ENCODE data around the gene PRRC2C. TPM values are rescaled to one million over a fixed set of nuclear protein-coding genes. Genes with fewer than 3 reads are reported as not detected.

PRRC2C gene
- total and polyA plus RNA-seq, 2 of the 4 experiments (the other 2 are of a cell fraction): 54.0 to 58.3 TPM

DNA sequence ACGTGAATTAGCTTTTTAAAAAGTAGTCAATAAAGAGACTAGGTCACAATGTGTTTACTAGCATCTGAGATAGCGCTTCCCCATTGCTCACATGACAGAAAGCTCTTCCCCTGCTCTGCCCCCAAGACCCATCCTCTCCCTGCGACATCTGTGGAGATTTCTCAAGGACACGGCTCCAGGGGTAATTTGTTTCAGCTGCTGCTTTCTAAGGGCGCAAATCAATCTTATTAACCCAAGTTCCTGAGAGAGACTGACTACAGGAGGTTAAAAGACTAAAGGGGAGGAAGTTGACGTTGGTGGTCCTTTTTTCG is 136.8 kb downstream of the PRRC2C start, which contains the start of gene MYOCOS:
TSS of gene MYOCOS (plus strand) at position 92 of the 311 bp plus-strand sequence. CDS start 1,641 bp downstream, outside the sequence.
- dilution Hi-C loops (cut with HindIII; ENCODE audit: low sequenced_read_pairs, unreplicated experiment) (no loop called here), in situ Hi-C loops (cut with MboI; ENCODE audit: low sequenced_read_pairs) (no loop called here), intact Hi-C loops (cut with micrococcal nuclease) (no loop called here)
- CTCF ChIA-PET: no interaction called here
- no peak within 1 kb of the TSS for H4K5ac ChIP-seq (ENCODE audit: low read depth, low read length)
- H4K8ac ChIP-seq (ENCODE audit: low read depth in 2 of 2, low read length in 2 of 2): no peak within 1 kb of the TSS
- H3K9me1 ChIP-seq (ENCODE audit: insufficient read depth, low read length): no peaks in the 10 kb centered on the region
- no peak within 1 kb of the TSS for H3K4me3 ChIP-seq (ENCODE audit: insufficient read depth, low read depth, low read length)
- H2BK120ac ChIP-seq (ENCODE audit: low read depth, low read length): no peak within 1 kb of the TSS
- no peak within 1 kb of the TSS for H3K27ac ChIP-seq (ENCODE audit: insufficient read depth, low read length)
- no peak within 1 kb of the TSS for H3K23ac ChIP-seq (ENCODE audit: low read depth, low read length)
- no peak within 1 kb of the TSS for H3K18ac ChIP-seq (ENCODE audit: low read depth, low read length)
- H3K79me1 ChIP-seq (ENCODE audit: low read depth in 1 of 2, low read length in 2 of 2): no peaks in the 10 kb centered on the region
- no CpG with 5 or more reads among the region's 7 CpGs for WGBS, 2 experiments (ENCODE audit: extremely low coverage in 2 of 2, insufficient read length in 1 of 2)
- no peak within 1 kb of the TSS for H3K9ac ChIP-seq (ENCODE audit: low read depth, low read length)
- no TSS peak for BruUV-seq (replicated peaks)
- H3K4me1 ChIP-seq (ENCODE audit: control insufficient read depth, insufficient read depth, low read length): no peaks in the 10 kb centered on the region
- no peak for ATAC-seq (ENCODE audit: low read depth)
- TF ChIP-seq CHD1 (IDR thresholded peaks at IDR 0.05; ENCODE audit: low read depth, low read length) (no peak), RFX5 (IDR thresholded peaks at IDR 0.05; ENCODE audit: low read depth, low read length) (no peak), NFE2L2 (IDR thresholded peaks at IDR 0.05; ENCODE audit: low read depth, low read length) (no peak)
- no peak within 1 kb of the TSS for H2AK5ac ChIP-seq (ENCODE audit: low read depth, low read length)
- H3K56ac ChIP-seq (ENCODE audit: extremely low read depth, insufficient read depth, low read length): no peak within 1 kb of the TSS
- H2AFZ ChIP-seq (replicated peaks; ENCODE audit: low read length, poor library complexity): no peak within 1 kb of the TSS
- H4K20me1 ChIP-seq (ENCODE audit: insufficient read depth, low read length): no peaks in the 10 kb centered on the region
- H2BK20ac ChIP-seq (ENCODE audit: low read depth, low read length): no peak within 1 kb of the TSS
- H3K4ac ChIP-seq (ENCODE audit: low read depth, low read length): no peak within 1 kb of the TSS
- H3K14ac ChIP-seq (replicated peaks; ENCODE audit: low read depth, low read length): no peak within 1 kb of the TSS
- H3K27me3 ChIP-seq (ENCODE audit: control insufficient read depth, insufficient read depth, low read length): peaks cover 3% of the 10 kb centered on the region; the same call in 1 of the 2 replicates
- H2AK9ac ChIP-seq (replicated peaks; ENCODE audit: low read depth, low read length, poor library complexity): no peak within 1 kb of the TSS
- H3K36me3 ChIP-seq (ENCODE audit: control insufficient read depth, insufficient read depth, low read length): no peaks in the 10 kb centered on the region
- H3K4me2 ChIP-seq (ENCODE audit: low read depth, low read length): no peak within 1 kb of the TSS
- no peak within 1 kb of the TSS for H4K91ac ChIP-seq (ENCODE audit: insufficient read depth, low read depth, low read length)
- POLR2A ChIA-PET (ENCODE audit: unreplicated experiment): no interaction called here
- no peaks in the 10 kb centered on the region for H3K9me3 ChIP-seq (ENCODE audit: control insufficient read depth, insufficient read depth, low read length)
- H2BK15ac ChIP-seq (ENCODE audit: low read depth, low read length): no peak within 1 kb of the TSS
- H2BK5ac ChIP-seq (ENCODE audit: low read depth, low read length, poor library complexity, severe bottlenecking): no peak within 1 kb of the TSS
- no peak for DNase-seq

Measured in IMR-90 (cell line).